HEK293 (cell line): Measurements from ENCODE around the gene SCAMP3.
A peak's percentile ranks its signal among the peaks of the same experiment; 100 is the strongest.

ENCODE experiments used
- CTCF ChIP-seq: fragments of 450-650 bp; formaldehyde crosslinking; IDR thresholded peaks from 2 replicates; pipeline ENCODE4 v1.5.1; 2016; ENCODE audit warnings: missing biosample characterization, missing genetic modification characterization
- EGR2 ChIP-seq: fragments of 450-650 bp; formaldehyde crosslinking; IDR thresholded peaks from 2 replicates; pipeline ENCODE4 v1.5.1; 2016; ENCODE audit warnings: low read depth, missing biosample characterization, missing genetic modification characterization
- HIC1 ChIP-seq: fragments of 450-650 bp; formaldehyde crosslinking; IDR thresholded peaks from 2 replicates; pipeline ENCODE4 v1.5.1; 2016; ENCODE audit warnings: missing biosample characterization, missing genetic modification characterization
- HOXC10 ChIP-seq: sonication (generic); formaldehyde crosslinking; IDR thresholded peaks from 2 replicates; pipeline ENCODE4 v1.8.1; 2023; ENCODE audit warnings: mild to moderate bottlenecking, missing genetic modification reagents
- IKZF3 ChIP-seq: fragments of 450-650 bp; IDR thresholded peaks from 2 replicates; pipeline ENCODE4 v1.5.0; 2018; ENCODE audit warnings: missing biosample characterization, mild to moderate bottlenecking, missing genetic modification characterization, moderate library complexity
- MZF1 ChIP-seq: fragments of 450-650 bp; formaldehyde crosslinking; IDR thresholded peaks from 2 replicates; pipeline ENCODE4 v1.5.1; 2017; ENCODE audit warnings: missing biosample characterization, missing genetic modification characterization, borderline replicate concordance
- PATZ1 ChIP-seq: fragments of 450-650 bp; formaldehyde crosslinking; IDR thresholded peaks from 2 replicates; pipeline ENCODE4 v1.5.1; 2016; ENCODE audit warnings: missing biosample characterization, missing genetic modification characterization
- SETDB1 ChIP-seq: IDR thresholded peaks from one replicate; pipeline ENCODE4 v1.6.1; 2017; ENCODE audit warnings: mild to moderate bottlenecking, low read length, moderate library complexity, mixed read lengths; ENCODE audit not compliant: insufficient read length
- TSHZ1 ChIP-seq: fragments of 450-650 bp; formaldehyde crosslinking; IDR thresholded peaks from 2 replicates; pipeline ENCODE4 v1.5.1; 2016; ENCODE audit warnings: missing biosample characterization, missing genetic modification characterization, borderline replicate concordance
- WT1 ChIP-seq: fragments of 450-650 bp; formaldehyde crosslinking; IDR thresholded peaks from 2 replicates; pipeline ENCODE4 v1.5.1; 2016; ENCODE audit warnings: missing biosample characterization, missing genetic modification characterization
- ZBTB1 ChIP-seq: fragments of 450-650 bp; formaldehyde crosslinking; IDR thresholded peaks from 2 replicates; pipeline ENCODE4 v1.5.1; 2016; ENCODE audit warnings: missing biosample characterization, missing genetic modification characterization
- ZBTB21 ChIP-seq: fragments of 450-650 bp; formaldehyde crosslinking; IDR thresholded peaks from 2 replicates; pipeline ENCODE4 v1.5.1; 2017; ENCODE audit warnings: missing biosample characterization, missing genetic modification characterization
- ZBTB6 ChIP-seq: fragments of 450-650 bp; formaldehyde crosslinking; IDR thresholded peaks from 2 replicates; pipeline ENCODE4 v1.5.1; 2017; ENCODE audit warnings: missing biosample characterization, missing genetic modification characterization
- ZFP37 ChIP-seq: fragments of 450-650 bp; formaldehyde crosslinking; IDR thresholded peaks from 2 replicates; pipeline ENCODE4 v1.5.1; 2016; ENCODE audit warnings: missing biosample characterization, missing genetic modification characterization
- ZNF112 ChIP-seq: fragments of 450-650 bp; formaldehyde crosslinking; IDR thresholded peaks from 2 replicates; pipeline ENCODE4 v1.5.0; 2017; ENCODE audit warnings: missing biosample characterization, missing genetic modification characterization
- ZNF121 ChIP-seq: fragments of 450-650 bp; formaldehyde crosslinking; IDR thresholded peaks from 2 replicates; pipeline ENCODE4 v1.5.1; 2016; ENCODE audit warnings: missing biosample characterization, missing genetic modification characterization
- ZNF132 ChIP-seq: fragments of 450-650 bp; formaldehyde crosslinking; IDR thresholded peaks from 2 replicates; pipeline ENCODE4 v1.5.1; 2017; ENCODE audit warnings: missing biosample characterization, missing genetic modification characterization, borderline replicate concordance
- ZNF214 ChIP-seq: fragments of 450-650 bp; formaldehyde crosslinking; IDR thresholded peaks from 2 replicates; pipeline ENCODE4 v1.5.1; 2017; ENCODE audit warnings: missing biosample characterization, mild to moderate bottlenecking, missing genetic modification characterization, borderline replicate concordance
- ZNF23 ChIP-seq: fragments of 450-650 bp; formaldehyde crosslinking; IDR thresholded peaks from 2 replicates; pipeline ENCODE4 v1.5.1; 2016; ENCODE audit warnings: missing biosample characterization, missing genetic modification characterization, borderline replicate concordance
- ZNF280C ChIP-seq: fragments of 450-650 bp; formaldehyde crosslinking; IDR thresholded peaks from 2 replicates; pipeline ENCODE4 v1.5.1; 2016; ENCODE audit warnings: missing biosample characterization, missing genetic modification characterization
- ZNF311 ChIP-seq: fragments of 450-650 bp; formaldehyde crosslinking; IDR thresholded peaks from 2 replicates; pipeline ENCODE4 v1.5.1; 2017; ENCODE audit warnings: missing biosample characterization, missing genetic modification characterization, borderline replicate concordance
- ZNF335 ChIP-seq: fragments of 450-650 bp; formaldehyde crosslinking; conservative IDR thresholded peaks from 2 replicates; pipeline ENCODE4 v1.5.1; 2016; ENCODE audit warnings: missing biosample characterization, missing genetic modification characterization
- ZNF530 ChIP-seq: fragments of 450-650 bp; formaldehyde crosslinking; IDR thresholded peaks from 2 replicates; pipeline ENCODE4 v1.5.1; 2016; ENCODE audit warnings: low read depth, missing biosample characterization, missing genetic modification characterization
- ZNF549 ChIP-seq: fragments of 450-650 bp; IDR thresholded peaks from 2 replicates; pipeline ENCODE4 v1.5.1; 2018; ENCODE audit warnings: missing biosample characterization, missing genetic modification characterization, mild to moderate bottlenecking, inconsistent platforms, moderate library complexity
- ZNF654 ChIP-seq: fragments of 450-650 bp; formaldehyde crosslinking; IDR thresholded peaks from 2 replicates; pipeline ENCODE4 v1.5.1; 2016; ENCODE audit warnings: low read depth, missing biosample characterization, missing genetic modification characterization
- ZNF664 ChIP-seq: fragments of 450-650 bp; formaldehyde crosslinking; IDR thresholded peaks from 2 replicates; pipeline ENCODE4 v1.5.1; 2016; ENCODE audit warnings: missing biosample characterization, missing genetic modification characterization

Gene SCAMP3

GRCh38 chr1:155241069-155241679 is 21.0 kb downstream of the SCAMP3 start (continued):
- TF ChIP-seq TSHZ1 (tag by site-specific recombination) = no peak
- TF ChIP-seq HOXC10 (CRISPR knock-in tag) = no peak
- no peak for TF ChIP-seq SETDB1
- 0 out of 2 replicates have a peak, but pooled peaks have one; percentile 16 for TF ChIP-seq ZBTB21
- TF ChIP-seq ZNF654 (tag by site-specific recombination) = no peak
- no peak for TF ChIP-seq ZNF311 (tag by site-specific recombination)
- TF ChIP-seq ZBTB1 = no peak
- TF ChIP-seq EGR2 (tag by site-specific recombination) = no peak
- TF ChIP-seq ZNF335 (tag by site-specific recombination) = peak; percentile 75
- no peak for TF ChIP-seq ZNF214 (tag by site-specific recombination)
- TF ChIP-seq ZNF112 (tag by site-specific recombination) = no peak
- TF ChIP-seq ZNF121 (tag by site-specific recombination) = no peak
- TF ChIP-seq ZFP37 (tag by site-specific recombination) = no peak
- TF ChIP-seq MZF1 (tag by site-specific recombination) = no peak
- no peak for TF ChIP-seq PATZ1 (tag by site-specific recombination)
- TF ChIP-seq HIC1 (tag by site-specific recombination) = no peak
- TF ChIP-seq ZNF23 (tag by site-specific recombination) = no peak
- TF ChIP-seq ZBTB6 (tag by site-specific recombination) = peak; percentile 17; the same call in 1 of the 2 replicates
- no peak for TF ChIP-seq ZNF664 (tag by site-specific recombination)
- no peak for TF ChIP-seq ZNF280C (tag by site-specific recombination)
- peak; percentile 79 for TF ChIP-seq IKZF3
- TF ChIP-seq WT1 (tag by site-specific recombination) = peak; percentile 17; the same call in 1 of the 2 replicates
- TF ChIP-seq ZNF549 (tag by site-specific recombination) = no peak
- no peak for TF ChIP-seq ZNF530
- TF ChIP-seq ZNF132 (tag by site-specific recombination) = no peak
- TF ChIP-seq CTCF (tag by site-specific recombination) = no peak
